Uterus (tissue), 2 donors: Measurements from ENCODE around the gene HOXB8.

Experiments
- CTCF ChIP-seq, 4 experiments: fragments of 200-600 bp in 2 of 4; fragments of 450-650 bp in 2 of 4; sonication (generic) in 2 of 4; IDR thresholded peaks; one replicate each; pipeline ENCODE4 v1.5.1; 2016 to 2019; ENCODE audit warnings: antibody characterized with exemption in 4 of 4, mild to moderate bottlenecking in 2 of 4, moderate library complexity in 1 of 4
- POLR2A ChIP-seq, 2 donors: fragments of 450-650 bp; IDR thresholded peaks; one replicate each; pipeline ENCODE4 v1.6.1; 2016; ENCODE audit warnings: antibody characterized with exemption in 2 of 2, mild to moderate bottlenecking in 1 of 2, moderate library complexity in 1 of 2

GRCh38 chr17:48655913-48656312 is 40.8 kb upstream of the HOXB8 start:
- TF ChIP-seq POLR2A (IDR thresholded peaks at IDR 0.05) (no peak), CTCF (IDR thresholded peaks at IDR 0.05) (no peak)
